Right lobe of liver (tissue), 4 donors: ENCODE measurements around the gene NEK2.

Source experiments
- POLR2A ChIP-seq: fragments of 450-650 bp; IDR thresholded peaks from one replicate; pipeline ENCODE4 v1.6.1; 2017; ENCODE audit warnings: antibody characterized with exemption, mild to moderate bottlenecking
- TF ChIP-seq, protein P1 (sequence below), 4 donors: fragments of 200-600 bp in 3 of 4; fragments of 450-650 bp in 1 of 4; IDR thresholded peaks; one replicate each; pipeline versions ENCODE4 v1.5.1 to v1.8.0; 2016 to 2022; ENCODE audit warnings: antibody characterized with exemption in 4 of 4, mild to moderate bottlenecking in 2 of 4
- donor health status: DM: no; HTN: no; CAD: no.
- donor health status: DM: no; HTN: no; CAD: no.
- donor health status: DM: no; HTN: yes; CAD: no.

DNA sequence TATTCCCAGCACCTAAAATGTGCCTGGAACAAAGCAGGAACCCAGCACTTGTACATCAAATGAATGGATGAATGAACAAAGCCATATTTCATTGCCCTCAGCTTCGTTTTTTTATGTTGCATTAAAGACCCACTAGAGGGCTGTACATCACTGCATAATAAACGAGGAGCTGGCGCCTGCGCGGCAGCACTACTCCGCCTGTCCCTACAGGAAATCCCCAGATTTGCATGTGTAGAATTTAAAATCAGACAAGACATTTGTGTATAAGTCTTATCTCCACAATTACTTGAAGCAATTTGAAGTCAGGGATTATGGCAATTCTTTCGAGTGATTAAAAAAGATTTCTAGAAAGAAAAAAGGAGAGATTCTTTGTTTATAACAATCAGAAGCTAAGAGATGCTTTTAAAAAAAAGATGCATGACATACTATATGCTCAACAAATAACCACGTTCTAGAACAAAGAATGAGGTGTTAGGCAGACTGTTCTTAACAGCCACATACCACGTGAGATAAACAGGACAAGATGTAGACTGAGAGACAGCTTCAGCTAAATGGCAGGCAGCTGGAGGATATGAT is 5.4 kb upstream of the NEK2 start:
- TF ChIP-seq, protein P1, sequence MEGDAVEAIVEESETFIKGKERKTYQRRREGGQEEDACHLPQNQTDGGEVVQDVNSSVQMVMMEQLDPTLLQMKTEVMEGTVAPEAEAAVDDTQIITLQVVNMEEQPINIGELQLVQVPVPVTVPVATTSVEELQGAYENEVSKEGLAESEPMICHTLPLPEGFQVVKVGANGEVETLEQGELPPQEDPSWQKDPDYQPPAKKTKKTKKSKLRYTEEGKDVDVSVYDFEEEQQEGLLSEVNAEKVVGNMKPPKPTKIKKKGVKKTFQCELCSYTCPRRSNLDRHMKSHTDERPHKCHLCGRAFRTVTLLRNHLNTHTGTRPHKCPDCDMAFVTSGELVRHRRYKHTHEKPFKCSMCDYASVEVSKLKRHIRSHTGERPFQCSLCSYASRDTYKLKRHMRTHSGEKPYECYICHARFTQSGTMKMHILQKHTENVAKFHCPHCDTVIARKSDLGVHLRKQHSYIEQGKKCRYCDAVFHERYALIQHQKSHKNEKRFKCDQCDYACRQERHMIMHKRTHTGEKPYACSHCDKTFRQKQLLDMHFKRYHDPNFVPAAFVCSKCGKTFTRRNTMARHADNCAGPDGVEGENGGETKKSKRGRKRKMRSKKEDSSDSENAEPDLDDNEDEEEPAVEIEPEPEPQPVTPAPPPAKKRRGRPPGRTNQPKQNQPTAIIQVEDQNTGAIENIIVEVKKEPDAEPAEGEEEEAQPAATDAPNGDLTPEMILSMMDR (IDR thresholded peaks at IDR 0.05), result peak; percentile 63 to 91 (median 65)
- no peak for TF ChIP-seq POLR2A
